ENCODE results near the gene TFF2.
A peak's percentile ranks its signal among the peaks of the same experiment; 100 is the strongest.

The TFF2 gene

GRCh38 chr21:42346866-42347600 is 3.8 kb downstream of the TFF2 start:
- DNase-seq (ENCODE audit: low spot score) = no peak

- no peak for DNase-seq (ENCODE audit: low spot score)
Observed at GRCh38 chr21:42346441-42346840, 4.4 kb downstream of the TFF2 start.

- DNase-seq (ENCODE audit: low spot score) = peak; percentile 5
Observed at GRCh38 chr21:42344631-42345030, 6.2 kb downstream of the TFF2 start.

GRCh38 chr21:42343963-42344510 is 6.8 kb downstream of the TFF2 start:
- DNase-seq (ENCODE audit: low spot score) = no peak

GRCh38 chr21:42343556-42343955 is 7.2 kb downstream of the TFF2 start:
- no peak for DNase-seq (ENCODE audit: low spot score)

- no peak for DNase-seq (ENCODE audit: low spot score)
Observed at GRCh38 chr21:42343101-42343500, 7.7 kb downstream of the TFF2 start.

GRCh38 chr21:42341776-42342542 is 8.8 kb downstream of the TFF2 start:
- no peak for DNase-seq (ENCODE audit: low spot score)

- no peak for DNase-seq (ENCODE audit: low spot score)
Observed at GRCh38 chr21:42340187-42341050, 10.4 kb downstream of the TFF2 start.

- DNase-seq (ENCODE audit: low spot score) = no peak
Observed at GRCh38 chr21:42338729-42339715, 11.8 kb downstream of the TFF2 start.

- peak; percentile 73 for DNase-seq (ENCODE audit: low spot score)
Observed at GRCh38 chr21:42337830-42338728, 12.7 kb downstream of the TFF2 start.

- no peak for DNase-seq (ENCODE audit: low spot score)
Observed at GRCh38 chr21:42337276-42337675, 13.5 kb downstream of the TFF2 start.

GRCh38 chr21:42336054-42336453 is 14.7 kb downstream of the TFF2 start:
- DNase-seq (ENCODE audit: low spot score) = no peak

GRCh38 chr21:42332557-42333317 is 18.1 kb downstream of the TFF2 start:
- DNase-seq (ENCODE audit: low spot score) = no peak

GRCh38 chr21:42331660-42332059 is 19.1 kb downstream of the TFF2 start:
- no peak for DNase-seq (ENCODE audit: low spot score)

- DNase-seq (ENCODE audit: low spot score) = no peak
Observed at GRCh38 chr21:42330380-42331371, 20.1 kb downstream of the TFF2 start.

GRCh38 chr21:42324896-42325295 is 25.9 kb downstream of the TFF2 start:
- no peak for DNase-seq (ENCODE audit: low spot score)

GRCh38 chr21:42321845-42322244 is 28.9 kb downstream of the TFF2 start:
- DNase-seq (ENCODE audit: low spot score) = no peak

GRCh38 chr21:42321231-42321630 is 29.6 kb downstream of the TFF2 start:
- no peak for DNase-seq (ENCODE audit: low spot score)

All from globus pallidus (tissue), 1 donor.